Motor neuron (in vitro differentiated cells): Measurements from ENCODE around the gene ANKRD52. TPM values are rescaled to one million over a fixed set of nuclear protein-coding genes. Genes with fewer than 3 reads are reported as not detected.
A peak's percentile ranks its signal among the peaks of the same experiment; 100 is the strongest.

Experiments
- ATAC-seq, 8 experiments: fragments of 200-7000 bp; cut with Tn5 transposase; replicated peaks in 6 of 8; 2 replicates each; pipeline ENCODE4 v1.8.0; 2021; ENCODE audit warnings: mild to moderate bottlenecking in 8 of 8, moderate library complexity in 8 of 8
- H3K27ac ChIP-seq, 2 donors: fragments of 250-450 bp; sonication (Bioruptor Pico); 2 replicates each; pipeline ENCODE4 v1.9.0; 2021; ENCODE audit warnings: antibody characterized with exemption in 2 of 2, mild to moderate bottlenecking in 2 of 2, moderate library complexity in 1 of 2
- H3K4me1 ChIP-seq, 2 donors: fragments of 250-450 bp; sonication (Bioruptor Pico); replicated peaks in 1 of 2; 2 replicates each; pipeline ENCODE4 v1.6.1; 2021; ENCODE audit warnings: antibody characterized with exemption in 2 of 2, mild to moderate bottlenecking in 2 of 2, moderate library complexity in 1 of 2
- H3K4me3 ChIP-seq, 5 donors: fragments of 250-450 bp; sonication (Bioruptor Pico); 2 replicates each; pipeline ENCODE4 v1.9.0; 2021; ENCODE audit warnings: antibody characterized with exemption in 5 of 5, mild to moderate bottlenecking in 5 of 5, moderate library complexity in 4 of 5
- WGBS, 10 experiments: fragments of 450-650 bp; shearing (Covaris generic); methylation state at CpG; one replicate each; pipeline ENCODE4 v1.0.0; 2022; 5-methylcytosine and 5-hydroxymethylcytosine counted together
- in situ Hi-C, 9 experiments: fragments of 400-800 bp; cut with MboI; loops; one replicate each; pipeline ENCODE4 v1.15.0; 2021; ENCODE audit warnings: low sequenced_read_pairs in 9 of 9, low pct_unique_long_range_greater_than_20kb in 2 of 9; ENCODE audit not compliant: unreplicated experiment in 9 of 9
- total RNA-seq, 8 experiments: library from RNA; unstranded; fragments of 300-600 nt; gene quantifications; 2 replicates each; pipeline versions ENCODE4 v1.2.3 to v1.2.4, GENCODE V29; 2022

ANKRD52 gene
- 10 to 100 TPM in 6 of 8 experiments, 1 to 10 TPM in 2; 5.3 to 30.7 (median 12.0) TPM for total RNA-seq

GRCh38 chr12:56258068-56258819 lies at the start of gene ANKRD52:
ANKRD52 (minus strand) TSS chr12:56258384; CDS start chr12:56258269, 115 bp downstream.
- WGBS, 10 experiments, result 0 to 1% (median 0%) methylated on average over 1 to 19 of the region's 78 CpGs; no CpG with 5 or more reads in 6 of the 10 experiments
- peaks cover 16 to 18% of the 10 kb centered on the region in 2 donors for H3K4me1 ChIP-seq
- H3K27ac ChIP-seq, result peak within 1 kb of the TSS; percentile 86 to 87
- in situ Hi-C loops, result loop anchor here in 1 of 9 experiments (25.0 kb wide), 1 partner anchor 96 kb away; the partner anchor contains the start of genes MYL6 and MYL6B
- peak; percentile 76 to 96 (median 94) for ATAC-seq
- H3K4me3 ChIP-seq, result peak within 1 kb of the TSS; percentile 66 to 98 (median 87)

GRCh38 chr12:56307221-56307965 lies 49.2 kb upstream of the ANKRD52 start:
- Histone ChIP-seq H3K27ac (no peak overlapping the region), H3K4me3 (no peak overlapping the region), H3K4me1 (no peaks in the 10 kb centered on the region)
- WGBS, 10 experiments, result 83 to 100% (median 100%) methylated on average over 1 to 7 of the region's 7 CpGs; no CpG with 5 or more reads in 2 of the 10 experiments
- in situ Hi-C loops, result no loop called here
- no peak for ATAC-seq

- in situ Hi-C loops, result no loop called here
- Histone ChIP-seq H3K27ac (no peak overlapping the region), H3K4me1 (peaks cover 8 to 9% of the 10 kb centered on the region in 2 donors), H3K4me3 (no peak overlapping the region)
- no peak for ATAC-seq
- WGBS, 10 experiments, result 94 to 100% (median 98%) methylated on average over 2 to 5 of the region's 8 CpGs; no CpG with 5 or more reads in 3 of the 10 experiments
Observed at GRCh38 chr12:56304872-56305590, 46.8 kb upstream of the ANKRD52 start.

GRCh38 chr12:56304276-56304675 lies 46.1 kb upstream of the ANKRD52 start:
- 60 to 100% (median 83%) methylated on average over 1 to 2 of the region's 3 CpGs; no CpG with 5 or more reads in 5 of the 10 experiments for WGBS, 10 experiments
- no peak for ATAC-seq
- Histone ChIP-seq H3K27ac (no peak overlapping the region), H3K4me3 (no peak overlapping the region), H3K4me1 (peaks cover 9% of the 10 kb centered on the region in 2 donors)
- in situ Hi-C loops, result no loop called here

GRCh38 chr12:56300644-56301464 lies 42.7 kb upstream of the ANKRD52 start:
- peak; percentile 8 to 33 (median 16) for ATAC-seq
- H3K27ac ChIP-seq, result peak overlapping the region; percentile 62 to 84
- peaks cover 17 to 20% of the 10 kb centered on the region in 2 donors for H3K4me1 ChIP-seq
- H3K4me3 ChIP-seq, result peak overlapping the region; percentile 61 to 90 (median 66)
- in situ Hi-C loops, result no loop called here
- 0 to 100% (median 40%) methylated on average over 1 to 13 of the region's 21 CpGs; no CpG with 5 or more reads in 2 of the 10 experiments for WGBS, 10 experiments

GRCh38 chr12:56299853-56300643 lies 41.9 kb upstream of the ANKRD52 start, which contains the start of gene CS:
CS (minus strand) TSS chr12:56300330; CDS start chr12:56300201, 129 bp downstream.
- H3K4me1 ChIP-seq, result peaks cover 17 to 20% of the 10 kb centered on the region in 2 donors
- WGBS, 10 experiments, result 0 to 1% methylated on average over 4 to 17 of the region's 63 CpGs; no CpG with 5 or more reads in 8 of the 10 experiments
- H3K27ac ChIP-seq, result peak within 1 kb of the TSS; percentile 75 to 87
- peak; percentile 89 to 96 (median 96) for ATAC-seq
- in situ Hi-C loops, result no loop called here
- peak within 1 kb of the TSS; percentile 61 to 90 (median 66) for H3K4me3 ChIP-seq

GRCh38 chr12:56299308-56299852 lies 41.2 kb upstream of the ANKRD52 start:
- in situ Hi-C loops, result no loop called here
- Histone ChIP-seq H3K27ac (peak overlapping the region; percentile 75 to 87), H3K4me1 (peaks cover 17 to 20% of the 10 kb centered on the region in 2 donors), H3K4me3 (peak overlapping the region; percentile 61 to 90 (median 66))
- whole genome bisulfite sequencing, 10 experiments, result 0 to 11% (median 0%) methylated on average over 1 to 10 of the region's 10 CpGs
- peak in 3 of 8 experiments; percentile 11 to 19 (median 14) for ATAC-seq

- no peak for ATAC-seq
- in situ Hi-C loops, result no loop called here
- Histone ChIP-seq H3K27ac (no peak overlapping the region), H3K4me3 (peak overlapping the region; percentile 61 to 90 (median 66)), H3K4me1 (peaks cover 17 to 20% of the 10 kb centered on the region in 2 donors)
- 50 to 89% (median 78%) methylated on average over 1 to 5 of the region's 5 CpGs; no CpG with 5 or more reads in 2 of the 10 experiments for WGBS, 10 experiments
Observed at GRCh38 chr12:56298828-56299227, 40.6 kb upstream of the ANKRD52 start.

- in situ Hi-C loops, result no loop called here
- Histone ChIP-seq H3K4me3 (no peak overlapping the region), H3K4me1 (peaks cover 17 to 20% of the 10 kb centered on the region in 2 donors), H3K27ac (no peak overlapping the region)
- no peak for ATAC-seq
- 85 to 100% (median 93%) methylated on average over 1 to 8 of the region's 8 CpGs; no CpG with 5 or more reads in 2 of the 10 experiments for WGBS, 10 experiments
Observed at GRCh38 chr12:56297400-56297799, 39.2 kb upstream of the ANKRD52 start.

GRCh38 chr12:56296295-56296694 lies 38.1 kb upstream of the ANKRD52 start:
- Histone ChIP-seq H3K4me3 (no peak overlapping the region), H3K27ac (no peak overlapping the region), H3K4me1 (peaks cover 17 to 20% of the 10 kb centered on the region in 2 donors)
- in situ Hi-C loops, result no loop called here
- ATAC-seq, result no peak
- WGBS, 10 experiments, result 0 to 100% (median 79%) methylated on average over 1 to 5 of the region's 5 CpGs; no CpG with 5 or more reads in 1 of the 10 experiments

- Histone ChIP-seq H3K27ac (no peak overlapping the region), H3K4me1 (peaks cover 3 to 7% of the 10 kb centered on the region in 2 donors), H3K4me3 (no peak overlapping the region)
- no peak for ATAC-seq
- WGBS, 10 experiments, result 33 to 96% (median 88%) methylated on average over 1 to 5 of the region's 5 CpGs; no CpG with 5 or more reads in 1 of the 10 experiments
- in situ Hi-C loops, result no loop called here
Observed at GRCh38 chr12:56293795-56294194, 35.6 kb upstream of the ANKRD52 start.
